Activated CD4-positive, alpha-beta T cell treated with anti-CD3 and anti-CD28 coated beads, Interleukin-2, amount 50 U/mL, for 4 hours (primary cell): Measurements from ENCODE around the gene DDC.

Source experiments
- DNase-seq, 2 experiments: peaks; one replicate each; pipeline ENCODE4 v3.0.0-alpha.2; 2020

DDC gene

DNA sequence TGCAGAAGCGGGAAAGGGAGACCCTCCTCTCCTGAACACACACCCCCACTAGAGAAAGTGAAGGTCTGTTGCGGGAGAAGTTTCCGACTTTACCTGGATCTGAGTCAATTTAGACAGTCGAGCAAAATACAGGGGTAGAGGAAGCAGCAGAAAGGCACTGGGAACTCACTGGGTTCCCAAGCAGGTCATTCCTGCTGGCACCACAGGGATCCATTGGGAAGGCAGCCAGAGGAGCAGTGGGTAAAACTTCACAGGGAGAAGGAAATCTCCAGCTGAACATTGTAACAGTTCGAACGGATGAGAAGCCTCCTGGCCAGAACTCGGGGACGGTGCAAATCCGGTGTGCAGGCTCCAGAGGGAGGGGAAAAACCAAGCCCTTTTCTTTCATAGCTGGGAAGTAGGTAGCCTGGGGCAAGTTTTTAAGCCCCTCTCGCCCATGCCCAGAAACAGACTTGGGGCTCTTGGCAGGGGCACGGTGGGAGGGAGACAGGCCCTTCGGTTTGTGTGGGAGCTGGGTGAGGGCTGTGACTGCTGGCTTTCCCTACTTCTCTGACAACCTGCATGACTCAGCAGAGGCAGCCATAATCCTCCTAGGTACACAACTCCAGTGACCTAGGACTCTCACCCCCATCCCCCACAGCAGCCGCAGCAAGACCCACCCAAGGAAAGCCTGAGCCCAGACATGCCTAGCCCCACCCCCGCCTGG, 51.9 kb downstream of the DDC start:
- no peak for DNase-seq

DNA sequence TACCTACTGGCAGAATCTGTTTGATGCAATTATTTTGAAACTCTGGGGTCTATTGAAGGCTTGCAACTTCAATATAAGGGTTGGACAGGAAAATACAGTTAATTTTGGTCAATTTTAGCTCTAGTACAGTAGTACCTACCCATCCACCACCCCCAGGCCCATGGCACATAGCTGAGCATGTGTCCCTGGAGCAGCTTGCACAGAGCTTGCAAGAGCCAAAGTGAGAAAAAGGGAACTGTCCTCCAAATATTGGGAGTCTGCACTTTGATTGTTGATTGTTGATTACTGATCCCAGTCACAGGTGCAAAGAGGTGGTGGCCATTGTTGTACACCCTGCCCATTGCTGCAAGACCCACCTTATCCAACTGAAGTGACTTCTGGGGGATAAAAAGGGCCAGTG, 52.8 kb downstream of the DDC start:
- DNase-seq, result no peak

DNA sequence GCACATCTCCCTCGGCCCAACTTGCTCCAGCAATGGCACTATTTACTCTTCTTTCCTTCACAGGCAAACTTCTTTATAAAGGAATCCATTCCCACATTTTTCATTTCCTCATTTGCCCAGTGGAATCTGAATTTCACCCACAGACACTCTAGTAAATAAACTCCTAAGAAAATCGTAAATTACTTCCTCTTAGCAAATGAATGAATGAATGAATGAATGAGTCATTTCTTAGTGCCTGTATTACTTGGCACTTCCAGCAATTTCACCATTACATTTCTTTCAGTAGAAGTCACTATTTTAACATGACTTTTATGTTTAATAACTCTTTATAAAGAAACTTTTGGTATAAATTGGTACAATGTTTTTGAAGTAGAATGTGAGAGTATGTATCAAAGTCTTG, 55.7 kb downstream of the DDC start:
- no peak for DNase-seq

DNA sequence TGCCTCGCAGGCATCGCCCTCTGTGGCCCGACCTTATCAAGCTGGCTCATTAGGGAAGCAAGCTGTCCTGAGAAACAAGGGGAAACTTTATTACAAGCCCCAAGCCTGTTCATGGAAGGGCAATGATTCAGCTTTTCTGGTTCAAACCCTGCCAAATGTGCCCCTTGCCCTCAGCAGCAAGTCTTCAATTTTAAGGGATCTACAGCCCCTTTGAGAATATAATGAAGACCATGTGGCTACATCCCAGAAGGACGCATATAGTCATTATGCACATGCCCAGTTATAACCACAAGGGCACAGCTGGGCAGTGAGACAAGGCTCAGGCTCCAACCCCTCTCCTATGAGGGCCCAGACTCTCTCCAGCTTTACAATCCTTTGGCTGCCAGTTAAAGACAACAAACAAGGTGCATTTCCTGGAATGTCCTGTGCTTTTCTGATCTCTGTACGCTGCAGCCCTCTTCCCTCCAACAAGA, 56.7 kb downstream of the DDC start:
- no peak for DNase-seq

DNA sequence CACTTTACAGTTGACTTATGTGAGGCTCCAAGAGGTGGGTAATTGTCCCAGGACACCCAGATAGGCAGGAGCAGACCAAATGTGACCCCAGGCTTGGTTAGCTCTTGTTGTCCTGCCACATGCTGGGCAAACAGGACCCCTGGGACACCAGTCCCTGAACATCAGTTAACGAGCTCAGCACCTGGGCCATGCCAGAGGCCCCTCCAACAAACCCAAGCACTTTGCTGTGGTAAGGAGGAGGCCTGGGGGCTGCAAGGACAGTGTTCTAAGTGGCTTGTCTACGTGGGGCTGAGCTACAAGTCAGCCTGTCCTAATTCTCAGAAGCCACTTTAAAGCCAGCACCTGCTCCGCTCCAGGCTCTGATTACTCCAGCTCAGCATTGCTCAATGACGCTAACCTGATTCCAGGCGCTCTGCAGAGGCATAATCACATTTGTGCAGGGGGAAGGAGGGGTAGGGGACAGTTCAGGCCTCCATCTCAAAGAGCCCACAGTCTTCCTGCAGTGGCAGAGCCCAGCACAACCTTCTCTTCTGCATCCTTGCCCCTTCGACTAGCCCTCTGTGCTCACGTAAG, 57.2 kb downstream of the DDC start:
- no peak for DNase-seq

DNA sequence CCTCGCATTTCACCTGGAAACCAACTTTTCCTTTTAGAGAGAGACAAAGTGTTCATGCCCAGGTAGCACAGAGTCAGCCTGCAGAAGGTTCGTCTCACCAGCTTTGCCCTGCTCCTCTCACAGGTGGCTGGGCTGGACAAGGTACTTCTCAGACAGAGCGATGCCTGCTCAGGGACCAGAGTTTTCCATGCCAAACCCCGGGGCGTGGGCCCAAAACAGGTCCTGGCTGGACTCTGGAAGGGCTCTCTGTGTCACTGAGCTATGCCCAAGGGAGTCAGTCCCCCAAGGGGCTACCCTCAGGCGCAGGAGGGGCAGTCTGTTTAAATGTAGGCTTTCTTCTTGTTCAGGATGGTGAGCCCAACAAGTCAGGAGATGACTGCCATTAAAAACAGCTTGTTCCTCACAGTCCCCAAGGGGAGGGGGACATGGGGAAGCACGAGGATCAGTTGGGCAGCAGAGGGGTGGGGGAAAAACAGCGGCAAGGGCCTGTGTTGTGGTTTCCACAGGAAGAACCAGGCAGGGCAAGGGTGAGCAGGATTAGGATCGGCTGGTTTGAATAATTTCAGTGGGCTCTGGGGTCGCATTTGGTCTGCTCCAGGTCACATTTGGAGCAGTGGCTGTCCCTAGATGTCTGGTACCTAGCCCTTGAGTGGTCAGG, 59.5 kb downstream of the DDC start:
- DNase-seq, result no peak

DNA sequence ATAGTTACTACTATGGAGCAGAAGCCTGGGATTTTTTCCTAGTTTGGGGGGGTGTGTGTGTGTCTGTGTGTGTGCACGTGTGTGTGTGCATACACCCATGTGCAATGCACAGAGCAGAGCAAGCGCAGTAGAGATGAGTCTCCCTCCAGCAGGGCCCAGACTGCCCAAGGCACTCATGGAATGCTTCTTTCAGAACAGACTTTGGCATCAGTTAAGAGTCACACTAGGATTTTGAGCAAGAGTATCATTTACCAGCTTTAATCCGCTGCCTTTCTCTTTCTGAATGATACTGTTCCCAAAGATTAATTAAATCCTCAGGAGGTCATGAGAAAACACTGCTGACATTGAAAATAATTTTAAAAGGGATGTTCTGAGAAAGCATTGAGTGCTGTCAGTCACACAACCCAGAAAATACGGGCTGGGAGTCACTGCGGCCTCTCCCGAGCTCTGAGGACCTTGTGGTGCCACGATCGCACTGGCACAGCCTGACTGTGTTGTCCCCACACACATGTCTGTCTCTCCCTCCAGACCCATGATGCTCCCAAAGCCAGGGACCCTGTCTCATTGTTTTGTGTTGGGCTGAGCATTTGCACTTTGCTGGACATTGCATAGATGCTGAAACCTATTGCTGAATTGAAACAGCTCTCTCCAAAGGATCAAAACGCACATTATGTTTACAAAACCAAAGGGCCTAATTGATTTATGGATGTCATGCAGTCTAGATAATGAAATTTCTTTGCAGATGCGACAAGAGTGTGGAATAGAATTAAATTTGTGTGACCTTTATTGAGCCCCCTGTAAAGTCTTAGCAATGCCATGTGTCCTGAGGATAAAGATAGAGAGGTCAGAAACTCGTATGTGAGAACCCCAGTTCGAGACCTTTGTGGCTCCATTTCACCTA, 60.3 kb downstream of the DDC start:
- no peak for DNase-seq

DNA sequence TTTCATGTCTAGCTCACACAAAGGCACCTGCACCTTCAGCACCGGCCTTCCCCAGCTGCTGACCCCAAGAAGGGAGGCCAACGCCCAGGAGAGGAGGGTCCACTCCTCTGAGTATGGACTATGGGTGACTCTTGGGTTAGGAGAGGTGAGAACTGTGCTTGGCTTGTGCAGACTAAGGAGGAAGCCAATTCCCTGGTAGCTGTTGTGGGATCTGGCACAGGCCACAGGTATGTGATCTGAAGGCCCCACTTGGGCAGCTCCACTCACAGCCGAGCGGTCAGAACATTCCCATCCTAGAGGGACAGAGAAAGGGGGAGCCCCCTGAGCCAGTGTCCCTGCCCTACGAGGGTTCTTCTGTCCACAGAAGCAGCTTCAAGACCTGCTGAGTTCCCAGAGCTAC, 62.3 kb downstream of the DDC start:
- DNase-seq, result no peak

DNA sequence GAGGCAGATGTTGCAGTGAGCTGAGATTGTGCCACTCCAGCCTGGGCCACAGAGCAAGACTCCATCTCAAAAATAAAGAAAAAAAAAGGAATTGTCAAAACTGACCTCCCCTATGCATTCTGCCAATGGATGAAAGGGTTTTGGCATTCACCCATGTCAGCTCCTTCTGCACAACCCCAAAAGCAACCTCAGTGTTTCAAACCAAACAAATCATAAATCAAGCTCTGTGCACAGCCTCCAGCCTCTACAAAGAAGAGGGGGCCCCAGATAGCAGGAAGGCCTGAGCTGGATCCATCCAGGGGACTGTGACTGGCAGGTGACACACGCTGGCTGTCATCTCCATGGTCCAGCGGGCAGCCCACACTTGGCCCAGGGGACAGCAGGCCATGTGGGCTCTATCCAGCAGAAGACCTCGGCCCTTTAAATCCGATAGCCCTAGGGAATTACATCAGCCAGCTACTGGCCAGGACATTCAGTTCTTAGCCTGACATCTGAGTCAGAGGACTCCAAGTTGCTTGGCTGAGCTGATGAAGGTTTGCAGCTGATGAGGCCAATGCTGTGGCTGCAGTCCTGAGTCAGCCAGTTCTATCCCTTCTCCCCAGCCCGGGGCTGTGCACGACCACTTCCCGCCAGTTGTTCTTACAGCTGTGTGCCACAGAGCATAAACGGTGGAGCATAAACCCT, 63.1 kb downstream of the DDC start:
- DNase-seq, result no peak

DNA sequence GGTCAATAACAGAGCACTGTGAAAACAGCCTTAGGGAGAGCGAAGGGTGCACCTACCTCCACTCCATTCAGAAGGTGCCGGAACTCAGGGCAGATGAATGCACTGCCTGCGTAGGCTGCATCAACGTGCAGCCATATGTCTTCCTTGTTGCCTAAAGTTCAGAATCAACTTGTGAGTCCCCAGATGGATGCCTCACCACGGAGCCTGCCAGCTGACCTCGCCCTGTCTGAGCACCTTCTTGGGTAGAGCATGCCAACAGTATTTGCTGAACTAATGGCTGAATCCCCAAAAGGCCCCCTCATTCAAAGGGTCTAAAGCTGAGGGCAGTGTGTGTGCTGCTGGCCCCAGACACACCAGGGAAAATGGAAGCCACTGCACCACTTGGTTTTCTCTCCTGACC, 66.1 kb downstream of the DDC start:
- no peak for DNase-seq

DNA sequence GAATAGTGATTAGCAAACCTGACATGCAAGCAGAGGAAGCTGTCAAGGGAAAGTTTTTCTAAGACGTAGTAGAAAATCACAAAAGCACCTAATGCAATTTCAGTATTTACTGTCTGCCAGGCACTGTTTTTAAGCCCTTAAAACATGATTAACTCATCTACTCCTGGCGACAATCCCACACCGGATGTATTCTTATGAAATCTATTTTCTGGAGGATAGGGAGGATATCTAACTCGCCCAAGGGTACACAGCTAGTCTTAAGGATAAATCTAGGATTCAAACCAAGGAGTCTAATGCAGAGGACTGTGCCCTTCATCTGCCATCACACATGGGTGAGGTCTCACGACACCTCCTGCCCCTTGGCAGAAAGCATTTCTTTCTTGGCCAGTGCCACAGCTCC, 67.2 kb downstream of the DDC start:
- no peak for DNase-seq

DNA sequence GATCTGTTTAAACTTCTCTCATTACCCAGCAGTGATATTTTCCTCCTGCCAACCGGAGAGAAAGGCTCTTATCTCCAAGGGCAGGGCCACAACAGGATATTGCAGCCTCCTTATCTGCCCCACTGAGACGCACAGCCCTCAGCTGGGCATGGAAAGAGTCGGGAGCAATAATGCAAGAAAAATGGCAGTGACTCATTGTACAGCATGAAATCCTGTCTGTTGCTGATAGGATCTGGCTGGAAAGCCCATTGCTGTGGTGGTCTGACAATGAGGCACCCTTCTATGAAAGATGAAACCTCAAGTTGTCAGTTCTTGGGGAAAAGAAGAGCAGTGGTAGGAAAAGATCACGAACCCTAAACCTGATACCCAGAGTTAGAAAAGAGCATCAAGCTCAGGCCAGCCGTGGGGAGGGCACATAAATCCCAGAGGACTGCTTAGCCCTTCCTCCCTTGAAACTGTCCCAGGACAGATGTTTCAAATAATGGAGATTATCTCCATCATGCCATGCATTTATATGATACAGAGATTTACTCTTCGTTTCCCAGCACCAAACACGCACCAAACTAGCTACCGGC, 68.0 kb downstream of the DDC start:
- DNase-seq, result no peak

DNA sequence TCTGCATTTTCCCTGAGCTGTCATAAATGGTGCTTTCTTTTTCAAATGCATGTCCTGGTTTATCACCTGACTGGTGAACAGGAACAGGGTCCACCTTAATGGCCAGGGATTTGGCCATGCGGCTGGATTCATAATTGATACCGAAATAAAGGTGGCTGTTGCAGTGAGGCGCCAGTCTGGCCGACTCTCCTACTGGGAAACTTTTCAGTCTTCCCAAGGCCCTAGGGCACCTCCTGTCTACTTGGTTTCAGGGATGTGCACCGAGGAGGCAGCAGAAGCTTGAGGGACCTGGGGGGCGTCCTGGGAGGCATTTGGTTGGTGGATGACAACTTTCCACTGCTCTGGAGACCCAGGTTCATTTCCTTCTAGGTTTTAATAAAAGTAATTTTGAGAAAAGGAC, 68.6 kb downstream of the DDC start:
- DNase-seq, result no peak

DNA sequence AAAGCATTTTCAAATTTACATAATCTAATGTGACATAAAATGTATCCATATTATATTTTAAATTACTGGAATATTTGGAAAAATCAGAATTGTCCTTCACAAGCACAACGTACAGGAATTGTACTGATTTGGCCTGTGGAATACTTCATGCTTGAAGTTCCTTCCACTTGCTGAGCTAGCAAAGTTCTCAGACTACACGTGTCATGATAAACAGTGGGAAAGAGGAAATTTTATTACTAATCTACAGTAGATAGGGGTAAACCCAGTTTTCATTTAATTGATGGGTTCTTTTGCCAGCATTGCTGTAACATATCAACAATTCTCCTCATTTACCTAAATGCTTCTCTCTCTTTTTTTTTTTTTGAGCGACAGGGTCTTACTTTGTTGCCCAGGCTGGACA, 69.5 kb downstream of the DDC start:
- no peak for DNase-seq

DNA sequence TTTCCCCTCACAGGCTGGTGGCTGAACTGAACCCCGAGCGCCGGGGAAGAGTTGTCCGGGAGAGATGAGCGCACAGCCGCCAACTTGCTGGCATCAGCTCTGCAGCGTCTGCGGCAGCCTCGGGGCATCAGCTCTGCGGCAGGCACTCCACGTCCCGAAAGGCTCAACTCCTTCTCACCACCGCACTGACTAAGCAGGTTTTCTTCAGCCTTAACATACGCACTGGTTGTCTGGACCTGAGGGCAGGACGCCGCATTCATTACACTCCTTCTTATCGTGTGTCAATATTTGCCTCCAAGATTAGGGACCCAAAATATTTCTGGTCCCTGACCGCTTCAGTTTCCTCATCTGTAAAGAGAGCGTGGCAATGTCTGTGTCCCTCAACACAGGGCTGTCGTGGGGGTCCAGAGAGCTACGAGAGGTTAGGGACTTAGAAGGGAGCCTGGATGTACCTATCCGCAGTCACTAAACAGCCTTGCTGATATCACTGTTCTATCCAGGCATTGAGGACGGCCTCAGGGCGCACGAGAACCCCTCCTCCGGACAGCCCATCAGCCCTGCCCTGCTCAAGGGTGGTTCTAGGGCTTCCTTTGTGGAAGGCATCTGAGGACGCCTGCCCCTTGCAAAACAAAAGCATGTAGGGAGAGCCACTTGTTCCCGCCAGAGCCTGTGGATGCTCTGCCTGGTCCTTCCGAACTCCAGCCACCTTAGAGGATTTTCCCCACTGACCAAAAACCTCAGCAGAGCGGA, 72.3 kb downstream of the DDC start:
- DNase-seq, result no peak

DNA sequence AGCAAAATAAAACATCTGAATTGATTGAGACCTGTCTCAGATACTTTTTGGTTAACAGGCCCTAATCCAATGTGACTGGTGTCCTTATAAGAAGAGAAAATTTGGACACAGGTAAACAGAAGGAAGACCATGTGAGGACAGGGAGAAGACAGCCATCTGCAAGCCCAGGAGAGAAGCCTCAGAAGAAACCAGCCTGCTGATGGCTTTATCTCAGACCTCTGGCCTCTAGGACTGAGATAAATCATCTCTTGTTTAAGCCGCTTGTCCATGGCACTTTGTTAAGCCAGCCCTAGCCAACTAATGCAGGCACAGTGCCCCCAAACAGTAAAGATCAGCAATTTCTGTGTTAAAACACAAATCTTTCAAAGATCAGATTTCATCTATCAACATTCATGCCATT, 73.3 kb downstream of the DDC start:
- no peak for DNase-seq

DNA sequence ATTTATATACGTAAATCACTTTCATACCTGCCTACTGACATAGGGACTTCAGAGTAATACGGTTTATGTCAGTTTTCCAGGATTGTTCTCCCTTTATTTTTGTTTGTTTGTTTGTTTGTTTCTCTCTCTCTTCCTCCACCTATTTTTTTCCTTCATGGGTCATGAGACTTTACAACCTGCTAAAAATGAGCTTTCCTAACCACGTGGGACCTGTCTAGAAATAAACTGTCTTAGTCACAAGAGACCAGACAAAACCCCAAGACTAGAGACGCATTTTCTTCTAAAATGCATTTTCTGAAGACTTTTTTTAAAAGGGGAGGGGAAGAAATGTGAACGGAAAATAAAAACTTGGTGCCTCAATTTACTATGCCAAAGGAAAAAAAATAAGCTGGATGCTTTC, 74.0 kb downstream of the DDC start:
- DNase-seq, result no peak

DNA sequence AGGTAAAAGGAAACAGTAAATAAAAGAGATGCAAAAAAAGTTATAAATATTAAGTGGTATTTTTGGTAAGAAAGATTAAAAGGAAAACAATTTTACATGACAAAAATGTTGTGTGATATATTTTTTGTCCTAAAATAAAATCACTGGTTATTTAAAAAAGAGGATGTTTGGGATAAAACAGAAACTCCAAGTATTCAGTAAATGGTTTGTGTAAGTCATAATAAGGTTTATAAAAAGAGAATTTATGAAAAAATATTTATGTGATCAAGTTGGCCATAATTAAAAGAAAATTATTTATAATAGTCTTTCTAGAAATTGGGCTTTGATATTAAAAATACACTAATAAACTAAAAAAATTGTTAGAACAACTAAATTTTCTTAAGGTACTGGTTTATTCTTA, 76.8 kb downstream of the DDC start:
- DNase-seq, result no peak

DNA sequence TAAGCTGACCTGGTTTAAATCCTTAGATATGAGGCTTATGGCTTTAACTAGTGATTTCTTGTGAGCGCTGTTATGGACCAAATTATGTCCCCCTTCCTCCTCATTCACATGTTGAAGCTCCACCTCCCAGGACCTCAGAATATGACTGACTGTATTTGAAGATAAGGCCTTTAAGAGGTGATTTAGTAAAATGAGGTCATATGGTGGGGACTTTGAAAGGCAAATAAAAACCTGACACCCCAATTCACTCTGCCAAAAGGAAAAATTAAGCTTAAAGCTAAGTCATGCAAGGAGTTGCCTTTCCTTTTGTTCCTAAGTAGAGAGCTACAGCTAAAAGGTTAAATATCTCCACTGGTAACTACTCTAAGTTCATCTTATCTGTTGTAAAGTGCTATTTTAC, 78.7 kb downstream of the DDC start:
- DNase-seq, result no peak

DNA sequence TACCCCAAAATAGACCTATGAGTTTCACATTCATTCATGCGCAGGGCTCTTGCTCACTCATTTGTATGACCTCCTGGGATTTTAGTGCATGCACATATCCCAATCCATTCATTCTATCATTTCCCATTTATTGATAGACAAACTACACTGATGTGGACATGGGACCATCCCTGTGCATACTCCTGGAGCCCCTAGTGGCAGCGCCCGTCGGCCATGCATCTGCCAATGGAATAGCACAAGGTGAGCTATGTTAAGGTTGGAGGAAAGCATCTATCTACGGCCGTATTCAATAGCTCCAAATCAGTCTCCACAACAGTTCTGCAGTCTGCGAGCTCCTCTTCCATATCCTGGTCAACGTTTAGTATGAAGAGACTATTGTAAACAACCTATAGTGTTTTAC, 83.3 kb downstream of the DDC start:
- DNase-seq, result no peak

DNA sequence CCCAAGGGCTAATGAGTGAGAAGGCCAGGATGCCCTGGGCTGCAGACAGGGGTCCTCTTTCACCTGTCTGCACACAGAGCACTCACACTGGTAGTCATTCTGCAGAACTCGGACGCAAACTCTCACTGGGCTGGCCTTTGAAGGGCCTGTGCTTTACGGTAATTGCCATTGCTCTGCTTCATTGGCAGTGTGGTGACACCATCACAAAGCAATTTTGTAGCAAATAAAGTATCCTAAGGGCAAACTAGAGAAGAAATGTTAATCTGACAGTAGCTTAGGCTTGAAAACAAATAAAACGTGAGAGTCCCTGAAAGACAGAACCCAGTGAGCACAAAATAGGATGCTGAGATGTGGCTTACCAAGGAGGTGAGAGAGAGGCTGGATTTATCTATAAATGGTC, 84.4 kb downstream of the DDC start:
- no peak for DNase-seq
